HepG2 (cell line): ENCODE measurements around the gene OR6A2. TPM values are rescaled to one million over a fixed set of nuclear protein-coding genes. Genes with fewer than 3 reads are reported as not detected.

Source experiments
- ATAC-seq: fragments of 200-7000 bp; cut with Tn5 transposase; 3 replicates; pipeline ENCODE4 v1.9.1; 2020; ENCODE audit warnings: mild to moderate bottlenecking, moderate library complexity
- BruUV-seq: library from RNA; stranded (reverse); fragments of 400-500 nt; replicated peaks from 2 replicates; lab custom pipeline; 2021; lab: Mats Ljungman, UMichigan
- CTCF ChIA-PET: fragments of 300-600 bp; formaldehyde crosslinking; extraction: SDS; loops from one replicate; lab custom pipeline; 2021; ENCODE audit warnings: low total read pairs, inconsistent platforms, low intra/inter-chr PET ratio; lab: Yijun Ruan, JAX
- POLR2A ChIA-PET: fragments of 350-600 bp; sonication (Branson Sonifier 250); formaldehyde crosslinking; loops from one replicate; lab custom pipeline; 2020; ENCODE audit warnings: antibody characterized with exemption, inconsistent platforms; lab: Yijun Ruan, JAX
- DNase-seq: peaks from one replicate; pipeline ENCODE4 v3.0.0-alpha.2; 2015; ENCODE audit warnings: low spot score
- FAIRE-seq: peaks from 3 replicates; lab custom pipeline; 2011; peaks lifted over from hg19 to GRCh38; lab: Jason Lieb, UNC
- H2AFZ ChIP-seq: one replicate; pipeline ENCODE4 v1.6.1; 2011; ENCODE audit warnings: low read length, inconsistent platforms
- H3K27ac ChIP-seq: fragments of 300-600 bp; 3 replicates; pipeline ENCODE4 v1.8.0; 2011; ENCODE audit warnings: mixed run types, mild to moderate bottlenecking, mixed read lengths, low read length, inconsistent platforms; ENCODE audit not compliant: insufficient read depth; ENCODE audit errors: extremely low read length
- H3K27me3 ChIP-seq, 2 experiments: fragments of 200-600 bp in 1 of 2; 2 replicates in 1 of 2; 3 replicates in 1 of 2; pipeline versions ENCODE4 v1.6.0 to v1.8.0; 2011; ENCODE audit warnings: low read length in 2 of 2, mild to moderate bottlenecking in 2 of 2, moderate library complexity in 2 of 2, inconsistent platforms in 1 of 2; ENCODE audit not compliant: insufficient read depth in 2 of 2, control insufficient read depth in 1 of 2
- H3K36me3 ChIP-seq, 2 experiments: fragments of 200-600 bp in 1 of 2; replicated peaks in 1 of 2; 2 replicates in 1 of 2; 3 replicates in 1 of 2; pipeline versions ENCODE4 v1.5.1 to v1.8.0; 2011; ENCODE audit warnings: low read length in 2 of 2, inconsistent platforms in 1 of 2; ENCODE audit not compliant: insufficient read depth in 2 of 2, control insufficient read depth in 1 of 2
- H3K4me1 ChIP-seq: 2 replicates; pipeline ENCODE4 v1.5.1; 2012; ENCODE audit warnings: low read length, inconsistent platforms; ENCODE audit not compliant: insufficient read depth
- H3K4me2 ChIP-seq: 2 replicates; pipeline ENCODE4 v1.6.0; 2011; ENCODE audit warnings: low read depth, low read length, inconsistent platforms
- H3K4me3 ChIP-seq, 3 experiments: fragments of 200-600 bp in 1 of 3; sonication (generic), shearing (Covaris generic) in 1 of 3; replicated peaks in 1 of 3; 2 replicates each; pipeline ENCODE4 v1.5.1; 2011 to 2016; ENCODE audit warnings: low read length in 3 of 3, inconsistent platforms in 2 of 3, low read depth in 2 of 3, mild to moderate bottlenecking in 2 of 3, control low read depth in 1 of 3, mixed read lengths in 1 of 3; ENCODE audit not compliant: insufficient read depth in 1 of 3
- H3K79me2 ChIP-seq: one replicate; pipeline ENCODE4 v1.6.1; 2011; ENCODE audit warnings: low read length, inconsistent platforms; ENCODE audit not compliant: insufficient read depth
- H3K9ac ChIP-seq: 2 replicates; pipeline ENCODE4 v1.6.0; 2011; ENCODE audit warnings: mild to moderate bottlenecking, low read depth, low read length, inconsistent platforms; ENCODE audit not compliant: insufficient read depth
- H3K9me3 ChIP-seq: 2 replicates; pipeline ENCODE4 v1.5.1; 2012; ENCODE audit warnings: mild to moderate bottlenecking, low read length
- H4K20me1 ChIP-seq: 2 replicates; pipeline ENCODE4 v1.6.0; 2011; ENCODE audit warnings: inconsistent platforms, mild to moderate bottlenecking, low read length, moderate library complexity; ENCODE audit not compliant: insufficient read depth
- ARHGAP35 ChIP-seq: sonication (generic); formaldehyde crosslinking; IDR thresholded peaks from 2 replicates; pipeline ENCODE4 v1.9.0; 2022; ENCODE audit warnings: mild to moderate bottlenecking, inconsistent platforms, moderate library complexity, missing genetic modification reagents, borderline replicate concordance
- BATF2 ChIP-seq: sonication (generic); formaldehyde crosslinking; IDR thresholded peaks from 2 replicates; pipeline ENCODE4 v1.8.0; 2022; ENCODE audit warnings: mild to moderate bottlenecking, missing genetic modification reagents, moderate library complexity
- EP300 ChIP-seq, 3 experiments: sonication (generic) in 1 of 3; formaldehyde crosslinking in 1 of 3; IDR thresholded peaks; 2 replicates each; pipeline versions ENCODE4 v1.5.1 to v1.6.1; 2011 to 2020; ENCODE audit warnings: low read depth in 2 of 3, low read length in 2 of 3, borderline replicate concordance in 1 of 3, improper control_type of control experiment in 1 of 3, mild to moderate bottlenecking in 1 of 3, missing genetic modification reagents in 1 of 3, moderate library complexity in 1 of 3
- HNRNPLL ChIP-seq: fragments of 200-400 bp; formaldehyde crosslinking; IDR thresholded peaks from 2 replicates; pipeline ENCODE4 v1.6.1; 2017; ENCODE audit warnings: mild to moderate bottlenecking, low read depth, low read length; ENCODE audit not compliant: poor library complexity, severe bottlenecking
- HOXA7 ChIP-seq: sonication (generic); formaldehyde crosslinking; IDR thresholded peaks from 2 replicates; pipeline ENCODE4 v1.8.1; 2022; ENCODE audit warnings: mild to moderate bottlenecking, missing genetic modification reagents, moderate library complexity
- JDP2 ChIP-seq: sonication (generic); formaldehyde crosslinking; IDR thresholded peaks from 2 replicates; pipeline ENCODE4 v1.8.1; 2022; ENCODE audit warnings: missing genetic modification reagents, borderline replicate concordance
- KIAA2018 ChIP-seq: sonication (generic); formaldehyde crosslinking; IDR thresholded peaks from 2 replicates; pipeline ENCODE4 v1.5.0; 2020; ENCODE audit warnings: mild to moderate bottlenecking, missing genetic modification reagents, borderline replicate concordance
- KLF6 ChIP-seq: IDR thresholded peaks from 2 replicates; pipeline ENCODE4 v1.8.0; 2016; ENCODE audit warnings: missing biosample characterization, missing genetic modification reagents
- MTF1 ChIP-seq: sonication (generic); formaldehyde crosslinking; IDR thresholded peaks from 2 replicates; pipeline ENCODE4 v1.5.0; 2020; ENCODE audit warnings: missing genetic modification reagents
- PITX1 ChIP-seq: sonication (generic); formaldehyde crosslinking; IDR thresholded peaks from 2 replicates; pipeline ENCODE4 v1.5.1; 2020; ENCODE audit warnings: mild to moderate bottlenecking, missing genetic modification reagents
- SRSF9 ChIP-seq: fragments of 200-400 bp; formaldehyde crosslinking; IDR thresholded peaks from 2 replicates; pipeline ENCODE4 v1.6.1; 2018; ENCODE audit warnings: borderline replicate concordance, mild to moderate bottlenecking, low read depth, low read length; ENCODE audit not compliant: insufficient read depth, poor library complexity, severe bottlenecking
- TP53 ChIP-seq: sonication (generic); formaldehyde crosslinking; conservative IDR thresholded peaks from 2 replicates; pipeline ENCODE4 v1.4.0; 2020; ENCODE audit warnings: missing genetic modification reagents
- WGBS: methylation state at CpG from one replicate; pipeline ENCODE4 v1.1.6; 2017; ENCODE audit warnings: low lambda C conversion rate; 5-methylcytosine and 5-hydroxymethylcytosine counted together
- in situ Hi-C: cut with HindIII; loops from 2 replicates; pipeline ENCODE4 v1.10.0; 2017; ENCODE audit warnings: low pct_unique_long_range_greater_than_20kb; ENCODE audit not compliant: extremely low pct_ligation_motif_present
- intact Hi-C: fragments of 100-400 bp; cut with micrococcal nuclease; formaldehyde crosslinking; loops from one replicate; pipeline ENCODE4 v1.10.0; 2022; ENCODE audit not compliant: unreplicated experiment
- polyA plus RNA-seq, 8 experiments: library from polyadenylated mRNA; depleted of rRNA in 3 of 8; stranded (reverse) in 7 of 8; unstranded in 1 of 8; fragments of >200 nt; fragmentation: Illumina TruSeq in 4 of 8; extraction: Trizol in 4 of 8; gene quantifications; 2 replicates each; pipeline versions ENCODE4 v1.2.1 to v1.2.3, GENCODE V29; 2011 to 2016; ENCODE audit warnings: low read depth in 4 of 8, missing spikeins in 1 of 8, mixed read lengths in 1 of 8; ENCODE audit not compliant: insufficient read depth in 1 of 8
- total RNA-seq, 5 experiments: library from RNA; depleted of rRNA; stranded (reverse); fragments of >200 nt; fragmentation: Illumina TruSeq; extraction: Trizol; gene quantifications; 2 replicates each; pipeline ENCODE4 v1.2.3, GENCODE V29; 2016; ENCODE audit warnings: low read depth in 1 of 5
- TF ChIP-seq, protein P1 (sequence below): sonication (generic); formaldehyde crosslinking; IDR thresholded peaks from 2 replicates; pipeline ENCODE4 v1.4.0; 2020; ENCODE audit warnings: mild to moderate bottlenecking, low read depth, missing genetic modification reagents

The OR6A2 gene
- total and polyA plus RNA-seq, 2 of the 13 experiments (the other 11 are each of a cell fraction or from before 2014, with no cell fraction given), result not detected

DNA sequence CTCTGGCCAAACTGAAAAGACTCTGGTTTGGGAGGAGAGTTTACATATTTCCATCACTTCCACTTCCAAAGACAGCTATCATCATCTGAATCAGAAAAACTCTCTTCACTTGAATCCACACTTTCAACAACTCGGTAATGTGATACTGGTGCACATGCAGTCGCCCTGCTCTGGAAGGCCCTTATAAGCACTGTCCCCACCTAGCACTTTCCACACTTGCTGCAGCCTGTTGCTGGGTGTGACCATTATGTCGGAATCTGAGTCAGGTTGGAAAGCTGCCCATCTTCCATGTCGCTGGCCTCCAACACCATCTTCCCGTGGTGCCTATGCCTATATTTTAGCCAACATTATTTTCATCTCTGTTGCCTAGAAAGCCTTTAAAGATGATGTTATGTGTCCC is 44.9 kb upstream of the OR6A2 start (continued):
- TF ChIP-seq KIAA2018 (CRISPR knock-in tag) (no peak), KLF6 (CRISPR knock-in tag) (no peak), JDP2 (CRISPR knock-in tag) (no peak)
- TF ChIP-seq, all 625 proteins: peak for 0

DNA sequence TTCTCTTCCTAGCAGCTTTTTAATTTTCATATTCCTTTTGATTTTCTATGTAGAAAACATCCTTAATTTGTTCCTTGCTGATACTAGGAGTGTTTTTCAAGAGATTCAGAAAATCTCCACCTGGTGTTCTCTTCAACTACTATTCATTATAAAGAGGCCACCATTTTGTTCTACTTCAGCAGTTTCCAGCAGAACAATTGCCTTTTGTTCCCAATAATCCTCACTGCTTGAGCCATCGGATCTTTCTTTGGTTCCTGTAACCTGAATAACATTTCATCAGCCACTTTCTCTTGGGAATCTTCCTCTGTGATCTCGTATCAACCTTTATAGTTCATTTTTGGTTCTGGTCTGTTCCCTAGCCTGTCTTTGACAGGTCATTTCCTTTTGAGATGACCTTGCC is 44.2 kb upstream of the OR6A2 start:
- Histone ChIP-seq H3K79me2 (no peaks in the 10 kb centered on the region), H3K27ac (no peak overlapping the region), H3K4me3 (no peak overlapping the region), H3K9me3 (no peaks in the 10 kb centered on the region), H2AFZ (no peak overlapping the region), H3K4me2 (no peak overlapping the region), H3K27me3 (peaks cover 0 to 6% of the 10 kb centered on the region in 2 experiments; a peak in 1 of 5 replicates), H3K36me3 (no peaks in the 10 kb centered on the region), H3K4me1 (0 out of 2 replicates have a peak, but pooled peaks cover 6% of the 10 kb centered on the region), H4K20me1 (no peaks in the 10 kb centered on the region), H3K9ac (no peak overlapping the region)
- ChIA-PET POLR2A (no interaction called here), CTCF (no interaction called here)
- BruUV-seq, result no TSS peak
- in situ Hi-C loops (no loop called here), intact Hi-C loops (no loop called here)
- WGBS, result 2% methylated on average over 2 of the region's 2 CpGs
- FAIRE-seq (no peak), DNase-seq (no peak), ATAC-seq (no peak)
- TF ChIP-seq HOXA7 (CRISPR knock-in tag) (no peak), TP53 (CRISPR knock-in tag) (no peak), BATF2 (CRISPR knock-in tag) (no peak), HNRNPLL (no peak), SRSF9 (no peak), ARHGAP35 (CRISPR knock-in tag) (no peak), EP300 (IDR thresholded peaks at IDR 0.05; ENCODE audit: low read depth in 2 of 2, low read length in 2 of 2) (no peak), EP300 (CRISPR knock-in tag; IDR thresholded peaks at IDR 0.05; ENCODE audit: borderline replicate concordance) (no peak), MTF1 (CRISPR knock-in tag) (no peak), PITX1 (CRISPR knock-in tag) (no peak)
- TF ChIP-seq, protein P1, sequence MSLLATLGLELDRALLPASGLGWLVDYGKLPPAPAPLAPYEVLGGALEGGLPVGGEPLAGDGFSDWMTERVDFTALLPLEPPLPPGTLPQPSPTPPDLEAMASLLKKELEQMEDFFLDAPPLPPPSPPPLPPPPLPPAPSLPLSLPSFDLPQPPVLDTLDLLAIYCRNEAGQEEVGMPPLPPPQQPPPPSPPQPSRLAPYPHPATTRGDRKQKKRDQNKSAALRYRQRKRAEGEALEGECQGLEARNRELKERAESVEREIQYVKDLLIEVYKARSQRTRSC (CRISPR knock-in tag), result no peak
